ENCODE data around the gene GLP1R. TPM values are rescaled to one million over a fixed set of nuclear protein-coding genes. Genes with fewer than 3 reads are reported as not detected.

The GLP1R gene
- total RNA-seq, 1 experiment from 2014 or later: not detected

DNA sequence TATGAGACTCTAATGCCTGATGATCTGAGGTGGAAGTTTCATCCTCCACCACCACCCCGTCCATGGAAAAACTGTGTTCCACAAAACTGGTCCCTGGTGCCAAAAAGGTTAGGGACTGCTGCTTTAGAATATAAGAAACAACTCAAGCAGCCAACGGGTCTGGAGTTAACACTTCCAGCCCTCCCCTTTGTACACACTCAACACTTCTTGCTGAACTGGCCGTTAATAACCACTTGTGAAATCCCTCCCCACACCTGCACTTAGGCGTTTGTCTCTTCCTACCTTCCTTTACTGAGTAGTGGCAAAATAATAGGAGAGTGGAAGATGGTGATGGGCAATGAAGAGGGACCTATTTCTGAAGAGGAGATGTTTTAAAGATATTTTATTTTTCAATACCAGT lies 55.9 kb downstream of the GLP1R start:
- H3K27ac ChIP-seq (ENCODE audit: low read length): no peak overlapping the region
- no peak overlapping the region for H3K9ac ChIP-seq (ENCODE audit: low read length)
- H3K9me2 ChIP-seq (replicated peaks; ENCODE audit: insufficient read depth, low read length): no peaks in the 10 kb centered on the region
- no peaks in the 10 kb centered on the region for H3K4me1 ChIP-seq (ENCODE audit: low read length)
- H3K27me3 ChIP-seq (ENCODE audit: low read length): no peaks in the 10 kb centered on the region
- DNase-seq: no peak
- no peak overlapping the region for H2AFZ ChIP-seq (ENCODE audit: low read length)
- no peaks in the 10 kb centered on the region for H3K9me3 ChIP-seq (ENCODE audit: low read length)
- no peaks in the 10 kb centered on the region for H3K79me2 ChIP-seq (ENCODE audit: low read length)
- H3K36me3 ChIP-seq (ENCODE audit: insufficient read depth, low read length): no peaks in the 10 kb centered on the region
- H3K4me3 ChIP-seq (ENCODE audit: low read length): no peak overlapping the region
- H4K20me1 ChIP-seq (ENCODE audit: insufficient read depth, low read depth, low read length): peaks cover 9% of the 10 kb centered on the region; the same call in 1 of the 2 replicates
- no peak overlapping the region for H3K4me2 ChIP-seq (ENCODE audit: low read depth, low read length, poor library complexity, severe bottlenecking)

DNA sequence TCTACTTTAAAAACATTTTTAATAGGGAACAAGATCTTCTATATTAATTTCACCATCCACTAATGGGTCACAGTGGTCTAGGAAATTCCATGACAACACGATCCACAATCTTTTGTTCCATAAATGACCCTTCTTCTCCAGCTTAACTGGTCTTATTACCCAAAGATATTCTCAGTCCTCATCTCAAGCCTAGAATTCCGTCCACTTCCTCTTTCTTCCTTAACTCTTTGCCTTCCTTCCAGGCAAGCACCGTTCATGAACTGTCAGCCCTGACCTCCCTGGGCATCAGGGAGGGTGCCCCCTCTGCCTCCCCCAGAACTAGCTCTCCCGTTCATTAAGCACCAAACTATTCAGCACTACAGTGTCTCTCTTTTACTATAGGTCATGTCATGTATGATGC lies 58.5 kb downstream of the GLP1R start:
- no peaks in the 10 kb centered on the region for H3K36me3 ChIP-seq (ENCODE audit: insufficient read depth, low read length)
- no peaks in the 10 kb centered on the region for H3K79me2 ChIP-seq (ENCODE audit: low read length)
- H3K9me2 ChIP-seq (replicated peaks; ENCODE audit: insufficient read depth, low read length): no peaks in the 10 kb centered on the region
- no peak overlapping the region for H3K27ac ChIP-seq (ENCODE audit: low read length)
- no peak overlapping the region for H2AFZ ChIP-seq (ENCODE audit: low read length)
- no peak for DNase-seq
- H3K9ac ChIP-seq (ENCODE audit: low read length): no peak overlapping the region
- no peaks in the 10 kb centered on the region for H3K4me1 ChIP-seq (ENCODE audit: low read length)
- H3K4me2 ChIP-seq (ENCODE audit: low read depth, low read length, poor library complexity, severe bottlenecking): no peak overlapping the region
- no peaks in the 10 kb centered on the region for H3K9me3 ChIP-seq (ENCODE audit: low read length)
- no peaks in the 10 kb centered on the region for H3K27me3 ChIP-seq (ENCODE audit: low read length)
- H4K20me1 ChIP-seq (ENCODE audit: insufficient read depth, low read depth, low read length): peaks cover 9% of the 10 kb centered on the region; the same call in 1 of the 2 replicates
- no peak overlapping the region for H3K4me3 ChIP-seq (ENCODE audit: low read length)

GRCh38 chr6:39107641-39108040 lies 59.1 kb downstream of the GLP1R start:
- DNase-seq: no peak
- H3K27me3 ChIP-seq (ENCODE audit: low read length): no peaks in the 10 kb centered on the region
- H3K4me3 ChIP-seq (ENCODE audit: low read length): no peak overlapping the region
- H3K9ac ChIP-seq (ENCODE audit: low read length): no peak overlapping the region
- no peaks in the 10 kb centered on the region for H3K79me2 ChIP-seq (ENCODE audit: low read length)
- peaks cover 9% of the 10 kb centered on the region; the same call in 1 of the 2 replicates for H4K20me1 ChIP-seq (ENCODE audit: insufficient read depth, low read depth, low read length)
- no peak overlapping the region for H3K4me2 ChIP-seq (ENCODE audit: low read depth, low read length, poor library complexity, severe bottlenecking)
- no peaks in the 10 kb centered on the region for H3K4me1 ChIP-seq (ENCODE audit: low read length)
- H3K36me3 ChIP-seq (ENCODE audit: insufficient read depth, low read length): no peaks in the 10 kb centered on the region
- H3K9me3 ChIP-seq (ENCODE audit: low read length): no peaks in the 10 kb centered on the region
- H3K9me2 ChIP-seq (replicated peaks; ENCODE audit: insufficient read depth, low read length): no peaks in the 10 kb centered on the region
- H2AFZ ChIP-seq (ENCODE audit: low read length): no peak overlapping the region
- H3K27ac ChIP-seq (ENCODE audit: low read length): no peak overlapping the region

GRCh38 chr6:39108041-39108839 lies 59.7 kb downstream of the GLP1R start:
- Histone ChIP-seq H4K20me1 (ENCODE audit: insufficient read depth, low read depth, low read length) (peaks cover 7% of the 10 kb centered on the region; the same call in 1 of the 2 replicates), H3K9me3 (ENCODE audit: low read length) (no peaks in the 10 kb centered on the region), H3K27ac (ENCODE audit: low read length) (no peak overlapping the region)

DNA sequence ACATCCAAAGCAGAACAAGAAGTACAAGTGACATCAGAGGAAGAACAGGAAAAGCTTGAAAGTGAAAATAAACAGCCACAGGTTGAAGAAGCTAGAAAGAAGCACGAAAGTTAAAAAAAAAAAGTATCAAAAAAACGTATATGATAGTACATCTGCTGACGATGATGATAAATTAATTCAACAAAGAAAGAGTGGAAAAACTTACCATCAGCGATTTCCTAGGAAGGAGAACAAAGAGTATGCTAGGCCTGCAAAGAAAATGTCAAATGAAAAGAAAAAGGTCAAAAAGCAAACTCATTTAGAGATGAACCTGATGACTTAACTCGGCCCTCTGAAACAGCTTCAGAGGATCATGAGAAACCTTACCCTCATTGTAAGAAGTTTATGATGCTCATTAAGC lies 62.7 kb downstream of the GLP1R start:
- H3K27ac ChIP-seq (ENCODE audit: low read length): no peak overlapping the region
- no peak for DNase-seq

More at GRCh38 chr6:39108041-39108839, 59.7 kb downstream of the GLP1R start:
- H3K4me3 ChIP-seq (ENCODE audit: low read length): no peak overlapping the region
- no peak for DNase-seq
- no peaks in the 10 kb centered on the region for H3K36me3 ChIP-seq (ENCODE audit: insufficient read depth, low read length)
- no peaks in the 10 kb centered on the region for H3K79me2 ChIP-seq (ENCODE audit: low read length)
- no peaks in the 10 kb centered on the region for H3K9me2 ChIP-seq (replicated peaks; ENCODE audit: insufficient read depth, low read length)
- no peaks in the 10 kb centered on the region for H3K27me3 ChIP-seq (ENCODE audit: low read length)
- H3K4me1 ChIP-seq (ENCODE audit: low read length): no peaks in the 10 kb centered on the region
- no peak overlapping the region for H3K4me2 ChIP-seq (ENCODE audit: low read depth, low read length, poor library complexity, severe bottlenecking)
- H2AFZ ChIP-seq (ENCODE audit: low read length): no peak overlapping the region
- H3K9ac ChIP-seq (ENCODE audit: low read length): no peak overlapping the region

DNA sequence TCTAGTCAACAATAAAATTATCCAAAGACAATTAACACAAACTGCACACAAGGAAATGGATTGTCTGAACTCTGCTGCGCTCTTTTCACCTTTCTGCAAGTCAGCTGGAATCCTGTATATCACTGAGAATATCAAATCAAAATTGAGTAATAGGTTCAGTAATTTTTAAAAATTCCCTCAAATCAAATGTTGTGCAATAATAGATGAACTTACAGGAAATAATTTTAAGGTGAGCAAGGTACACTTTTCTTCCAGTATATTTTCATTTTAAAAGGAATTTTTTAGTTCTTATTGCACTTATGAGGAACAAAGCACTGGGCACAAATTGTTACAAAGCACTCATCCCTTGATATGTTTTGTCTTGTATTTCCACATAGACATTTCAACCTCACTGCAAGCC lies 65.2 kb downstream of the GLP1R start:
- no peaks in the 10 kb centered on the region for H3K79me2 ChIP-seq (ENCODE audit: low read length)
- no peaks in the 10 kb centered on the region for H3K9me2 ChIP-seq (replicated peaks; ENCODE audit: insufficient read depth, low read length)
- H4K20me1 ChIP-seq (ENCODE audit: insufficient read depth, low read depth, low read length): no peaks in the 10 kb centered on the region
- peaks cover 18% of the 10 kb centered on the region for H3K4me1 ChIP-seq (ENCODE audit: low read length)
- H3K27ac ChIP-seq (ENCODE audit: low read length): no peak overlapping the region
- peak overlapping the region; percentile 72; the same call in 1 of the 2 replicates for H2AFZ ChIP-seq (ENCODE audit: low read length)
- peak overlapping the region; percentile 79 for H3K9ac ChIP-seq (ENCODE audit: low read length)
- H3K36me3 ChIP-seq (ENCODE audit: insufficient read depth, low read length): no peaks in the 10 kb centered on the region
- H3K4me3 ChIP-seq (ENCODE audit: low read length): peak overlapping the region; percentile 68
- no peaks in the 10 kb centered on the region for H3K27me3 ChIP-seq (ENCODE audit: low read length)
- no peaks in the 10 kb centered on the region for H3K9me3 ChIP-seq (ENCODE audit: low read length)
- H3K4me2 ChIP-seq (ENCODE audit: low read depth, low read length, poor library complexity, severe bottlenecking): peak overlapping the region; percentile 82
- no peak for DNase-seq

More for the DNA sequence above, 62.7 kb downstream of the GLP1R start:
- Histone ChIP-seq H3K36me3 (ENCODE audit: insufficient read depth, low read length) (no peaks in the 10 kb centered on the region), H3K9me3 (ENCODE audit: low read length) (no peaks in the 10 kb centered on the region), H2AFZ (ENCODE audit: low read length) (no peak overlapping the region), H4K20me1 (ENCODE audit: insufficient read depth, low read depth, low read length) (peaks cover 5% of the 10 kb centered on the region; the same call in 1 of the 2 replicates), H3K4me3 (ENCODE audit: low read length) (no peak overlapping the region), H3K4me1 (ENCODE audit: low read length) (peaks cover 18% of the 10 kb centered on the region), H3K9me2 (replicated peaks; ENCODE audit: insufficient read depth, low read length) (no peaks in the 10 kb centered on the region), H3K27me3 (ENCODE audit: low read length) (no peaks in the 10 kb centered on the region), H3K4me2 (ENCODE audit: low read depth, low read length, poor library complexity, severe bottlenecking) (no peak overlapping the region), H3K79me2 (ENCODE audit: low read length) (no peaks in the 10 kb centered on the region), H3K9ac (ENCODE audit: low read length) (no peak overlapping the region)

- H3K4me3 ChIP-seq (ENCODE audit: low read length): peak overlapping the region; percentile 68
- H3K9ac ChIP-seq (ENCODE audit: low read length): peak overlapping the region; percentile 79
- H4K20me1 ChIP-seq (ENCODE audit: insufficient read depth, low read depth, low read length): no peaks in the 10 kb centered on the region
- no peaks in the 10 kb centered on the region for H3K36me3 ChIP-seq (ENCODE audit: insufficient read depth, low read length)
- no peaks in the 10 kb centered on the region for H3K79me2 ChIP-seq (ENCODE audit: low read length)
- peak overlapping the region; percentile 82 for H3K4me2 ChIP-seq (ENCODE audit: low read depth, low read length, poor library complexity, severe bottlenecking)
- no peak overlapping the region for H3K27ac ChIP-seq (ENCODE audit: low read length)
- H3K9me3 ChIP-seq (ENCODE audit: low read length): no peaks in the 10 kb centered on the region
- no peaks in the 10 kb centered on the region for H3K27me3 ChIP-seq (ENCODE audit: low read length)
- DNase-seq: no peak
- H3K4me1 ChIP-seq (ENCODE audit: low read length): peaks cover 18% of the 10 kb centered on the region
- peak overlapping the region; percentile 72 for H2AFZ ChIP-seq (ENCODE audit: low read length)
- no peaks in the 10 kb centered on the region for H3K9me2 ChIP-seq (replicated peaks; ENCODE audit: insufficient read depth, low read length)
These were observed 65.8 kb downstream of the GLP1R start for GRCh38 chr6:39114388-39114703.

DNA sequence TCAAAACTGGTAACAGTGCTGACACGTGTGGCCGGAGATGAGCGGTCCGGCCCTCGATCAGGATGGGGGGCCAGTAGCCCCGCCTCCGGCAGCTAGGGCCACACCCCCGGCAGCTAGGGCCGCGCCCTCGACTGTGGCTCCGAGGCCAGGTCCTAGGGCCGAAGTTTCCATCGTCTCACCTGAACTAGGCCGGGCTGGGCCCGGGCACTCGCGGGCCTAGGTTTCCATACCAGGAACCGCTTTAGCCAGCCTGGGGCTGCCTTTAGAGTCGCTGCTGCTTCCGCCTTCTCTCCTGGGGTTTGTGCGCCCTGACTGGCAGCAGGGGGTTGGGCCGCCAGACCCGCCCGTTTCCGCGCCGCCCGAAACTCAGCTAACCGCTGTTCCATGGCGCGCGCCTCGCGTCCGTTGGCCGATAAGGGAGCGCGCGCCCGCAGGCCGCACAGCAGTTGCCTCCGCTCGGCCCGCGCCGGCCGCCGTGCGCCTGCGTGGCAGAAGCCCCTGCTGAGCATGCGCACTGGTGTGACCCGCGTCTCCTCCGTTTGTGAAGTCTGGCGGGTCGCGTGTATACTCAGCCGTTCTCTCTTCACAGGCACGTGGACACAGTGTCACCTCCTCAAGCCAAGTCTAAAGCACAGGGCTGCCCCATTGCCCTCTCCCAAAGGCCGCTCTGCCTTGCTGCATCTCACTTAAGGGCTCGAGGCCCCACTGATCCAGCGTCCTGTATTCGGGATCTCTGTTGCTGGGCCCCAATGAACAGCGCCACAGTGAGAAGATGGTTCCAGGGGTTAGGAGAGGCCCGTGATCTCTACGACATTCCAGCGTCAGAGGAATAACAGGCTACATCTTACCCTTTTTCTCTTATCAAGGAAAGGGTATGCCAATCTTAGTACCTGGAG lies 66.4 kb downstream of the GLP1R start, which contains the start of gene SAYSD1:
TSS of gene SAYSD1 (minus strand) at position 483 of the 896 bp plus-strand sequence. CDS start at position 386, 97 bp downstream.
- Histone ChIP-seq H3K4me2 (ENCODE audit: low read depth, low read length, poor library complexity, severe bottlenecking) (peak within 1 kb of the TSS; percentile 82), H3K9me2 (replicated peaks; ENCODE audit: insufficient read depth, low read length) (no peaks in the 10 kb centered on the region), H3K27me3 (ENCODE audit: low read length) (no peaks in the 10 kb centered on the region), H3K79me2 (ENCODE audit: low read length) (no peaks in the 10 kb centered on the region), H3K9ac (ENCODE audit: low read length) (peak within 1 kb of the TSS; percentile 79), H3K4me1 (ENCODE audit: low read length) (peaks cover 18% of the 10 kb centered on the region), H3K36me3 (ENCODE audit: insufficient read depth, low read length) (no peaks in the 10 kb centered on the region), H3K9me3 (ENCODE audit: low read length) (no peaks in the 10 kb centered on the region), H2AFZ (ENCODE audit: low read length) (peak within 1 kb of the TSS; percentile 100), H4K20me1 (ENCODE audit: insufficient read depth, low read depth, low read length) (no peaks in the 10 kb centered on the region), H3K4me3 (ENCODE audit: low read length) (peak within 1 kb of the TSS; percentile 68), H3K27ac (ENCODE audit: low read length) (peak within 1 kb of the TSS; percentile 51; the same call in 1 of the 2 replicates)
- peak; percentile 97 for DNase-seq

Data from Karpas-422 (cell line).